Naive thymus-derived CD4-positive, alpha-beta T cell (primary cell): ENCODE results near the gene CDH12. TPM values are rescaled to one million over a fixed set of nuclear protein-coding genes. Genes with fewer than 3 reads are reported as not detected.
"Not testable (repeated sequence)": the region's sequence is repeated elsewhere in the genome, so short reads cannot be mapped to it uniquely, and the experiment has no call there.

Experiments used
- ATAC-seq: fragments of 150-1000 bp; cut with Tn5 transposase; 2 replicates; pipeline ENCODE4 v1.10.0; 2021; ENCODE audit warnings: mild to moderate bottlenecking, moderate library complexity
- CTCF ChIA-PET: fragments of 350-600 bp; sonication (Branson Sonifier 250); formaldehyde crosslinking; loops from one replicate; lab custom pipeline; 2021; ENCODE audit warnings: antibody characterized with exemption; lab: Charles Lee
- POLR2A ChIA-PET: fragments of 350-600 bp; sonication (Branson Sonifier 250); formaldehyde crosslinking; loops from one replicate; lab custom pipeline; 2021; ENCODE audit warnings: antibody characterized with exemption, inconsistent platforms; lab: Charles Lee
- DNase-seq, 9 donors: peaks; one replicate each; pipeline versions ENCODE4 v3.0.0 to v3.0.0-alpha.2; 2020 to 2022; ENCODE audit warnings: mixed read lengths in 1 of 9
- H3K27ac ChIP-seq: one replicate; pipeline ENCODE4 v1.7.0; 2013; ENCODE audit warnings: mild to moderate bottlenecking, low read depth, low read length, moderate library complexity
- H3K27me3 ChIP-seq, 2 donors: one replicate each; pipeline ENCODE4 v1.7.0; 2013; ENCODE audit warnings: low read length in 2 of 2, mild to moderate bottlenecking in 2 of 2, moderate library complexity in 2 of 2; ENCODE audit not compliant: control insufficient read depth in 2 of 2, insufficient read depth in 2 of 2
- H3K36me3 ChIP-seq, 3 experiments: 1 replicate in 2 of 3; 2 replicates in 1 of 3; pipeline ENCODE4 v1.7.0; 2013; ENCODE audit warnings: low read length in 3 of 3, mild to moderate bottlenecking in 3 of 3, moderate library complexity in 1 of 3; ENCODE audit not compliant: insufficient read depth in 3 of 3, control insufficient read depth in 2 of 3
- H3K4me1 ChIP-seq, 2 donors: one replicate each; pipeline ENCODE4 v1.7.0; 2013; ENCODE audit warnings: low read length in 2 of 2, mild to moderate bottlenecking in 2 of 2, moderate library complexity in 1 of 2; ENCODE audit not compliant: control insufficient read depth in 2 of 2, insufficient read depth in 2 of 2
- H3K4me3 ChIP-seq: 2 replicates; pipeline ENCODE4 v1.7.0; 2013; ENCODE audit warnings: mild to moderate bottlenecking, low read length
- H3K9me3 ChIP-seq, 3 experiments: 1 replicate in 2 of 3; 2 replicates in 1 of 3; pipeline ENCODE4 v1.7.0; 2013; ENCODE audit warnings: low read length in 3 of 3; ENCODE audit not compliant: control insufficient read depth in 2 of 3
- H3K27ac Mint-ChIP-seq, 9 donors: one replicate each; pipeline ENCODE4 v1.8.0; 2020 to 2022; ENCODE audit warnings: mixed read lengths in 9 of 9, mild to moderate bottlenecking in 8 of 9, moderate library complexity in 5 of 9, inconsistent platforms in 2 of 9
- H3K27me3 Mint-ChIP-seq, 5 donors: one replicate each; pipeline ENCODE4 v1.8.0; 2021 to 2022; ENCODE audit warnings: mixed read lengths in 5 of 5, mild to moderate bottlenecking in 1 of 5
- H3K36me3 Mint-ChIP-seq, 5 donors: one replicate each; pipeline ENCODE4 v1.8.0; 2020 to 2022; ENCODE audit warnings: mixed read lengths in 5 of 5, mild to moderate bottlenecking in 3 of 5, inconsistent platforms in 1 of 5
- H3K4me1 Mint-ChIP-seq, 7 donors: one replicate each; pipeline ENCODE4 v1.8.0; 2020 to 2022; ENCODE audit warnings: mixed read lengths in 7 of 7, mild to moderate bottlenecking in 3 of 7, inconsistent platforms in 1 of 7
- H3K4me3 Mint-ChIP-seq, 10 donors: one replicate each; pipeline ENCODE4 v1.8.0; 2020 to 2022; ENCODE audit warnings: mild to moderate bottlenecking in 10 of 10, mixed read lengths in 10 of 10, moderate library complexity in 6 of 10, inconsistent platforms in 2 of 10
- H3K9me3 Mint-ChIP-seq, 11 donors: one replicate each; pipeline ENCODE4 v1.8.0; 2020 to 2022; ENCODE audit warnings: mixed read lengths in 11 of 11, mild to moderate bottlenecking in 4 of 11, inconsistent platforms in 1 of 11, moderate library complexity in 1 of 11
- intact Hi-C, 2 donors: fragments of 100-400 bp; cut with micrococcal nuclease; formaldehyde crosslinking; loops; one replicate each; pipeline ENCODE4 v1.15.1; 2023
- polyA plus RNA-seq, 2 donors: library from polyadenylated mRNA; unstranded; fragments of 300-500 nt; fragmentation: Illumina TruSeq; gene quantifications; one replicate each; pipeline ENCODE4 v1.2.3, GENCODE V29; 2021
- total RNA-seq, 6 experiments: library from RNA in 5 of 6; stranded (reverse) in 5 of 6; gene quantifications; 1 replicate in 5 of 6; 2 replicates in 1 of 6; pipeline ENCODE4 v1.2.3 and lab custom pipeline; 2021 to 2026

CDH12 gene
- total and polyA plus RNA-seq, 7 experiments from 2014 or later: not detected

- H3K4me3 ChIP-seq, H3K27me3 Mint-ChIP-seq, H3K36me3 ChIP-seq, POLR2A ChIA-PET, CTCF ChIA-PET, ATAC-seq, DNase-seq, H3K27ac ChIP-seq, H3K27ac Mint-ChIP-seq, intact Hi-C loops, H3K4me3 Mint-ChIP-seq, H3K4me1 Mint-ChIP-seq, H3K36me3 Mint-ChIP-seq, H3K9me3 ChIP-seq, H3K4me1 ChIP-seq, H3K27me3 ChIP-seq: not testable (repeated sequence)
- peaks cover 0 to 16% (median 3%) of the 10 kb centered on the region in 11 donors for H3K9me3 Mint-ChIP-seq
Observed at GRCh38 chr5:22012893-22013292, 840.3 kb downstream of the CDH12 start.

GRCh38 chr5:22010808-22011207 is 842.3 kb downstream of the CDH12 start:
- ATAC-seq, H3K4me1 ChIP-seq, H3K36me3 Mint-ChIP-seq, H3K9me3 ChIP-seq, H3K4me1 Mint-ChIP-seq, CTCF ChIA-PET, H3K27ac Mint-ChIP-seq, H3K4me3 ChIP-seq, H3K36me3 ChIP-seq, intact Hi-C loops, H3K9me3 Mint-ChIP-seq, H3K27me3 ChIP-seq, H3K27ac ChIP-seq, H3K27me3 Mint-ChIP-seq, H3K4me3 Mint-ChIP-seq, POLR2A ChIA-PET, DNase-seq: not testable (repeated sequence)

- H3K36me3 Mint-ChIP-seq, DNase-seq, CTCF ChIA-PET, H3K4me3 ChIP-seq, H3K27me3 ChIP-seq, H3K4me1 Mint-ChIP-seq, H3K27me3 Mint-ChIP-seq, H3K4me1 ChIP-seq, H3K9me3 ChIP-seq, H3K27ac Mint-ChIP-seq, H3K36me3 ChIP-seq, intact Hi-C loops, POLR2A ChIA-PET, H3K27ac ChIP-seq, ATAC-seq, H3K9me3 Mint-ChIP-seq: not testable (repeated sequence)
- H3K4me3 Mint-ChIP-seq: peak overlapping the region in 1 of 10 donors; percentile 17
Observed at GRCh38 chr5:22001097-22001496, 852.0 kb downstream of the CDH12 start.

GRCh38 chr5:21985799-21986198 is 867.3 kb downstream of the CDH12 start:
- intact Hi-C loops, H3K9me3 ChIP-seq, H3K36me3 ChIP-seq, H3K4me1 ChIP-seq, DNase-seq, CTCF ChIA-PET, H3K27me3 ChIP-seq, H3K27ac Mint-ChIP-seq, H3K4me1 Mint-ChIP-seq, H3K27me3 Mint-ChIP-seq, H3K27ac ChIP-seq, H3K9me3 Mint-ChIP-seq, POLR2A ChIA-PET, H3K36me3 Mint-ChIP-seq, ATAC-seq, H3K4me3 ChIP-seq, H3K4me3 Mint-ChIP-seq: not testable (repeated sequence)

GRCh38 chr5:21951571-21951970 is 901.6 kb downstream of the CDH12 start:
- CTCF ChIA-PET, H3K27ac ChIP-seq, H3K27me3 Mint-ChIP-seq, H3K4me1 ChIP-seq, ATAC-seq, H3K36me3 ChIP-seq, H3K4me3 ChIP-seq, POLR2A ChIA-PET, H3K9me3 Mint-ChIP-seq, H3K36me3 Mint-ChIP-seq, H3K27ac Mint-ChIP-seq, DNase-seq, intact Hi-C loops, H3K9me3 ChIP-seq, H3K27me3 ChIP-seq, H3K4me3 Mint-ChIP-seq, H3K4me1 Mint-ChIP-seq: not testable (repeated sequence)

GRCh38 chr5:21931116-21931515 is 922.0 kb downstream of the CDH12 start:
- Mint-ChIP-seq H3K27me3 (no peaks in the 10 kb centered on the region), H3K4me1 (no peaks in the 10 kb centered on the region), H3K4me3 (no peak overlapping the region), H3K9me3 (peaks cover 0 to 37% (median 12%) of the 10 kb centered on the region in 11 donors), H3K27ac (no peak overlapping the region), H3K36me3 (peaks cover 0 to 4% (median 0%) of the 10 kb centered on the region in 5 donors)
- Histone ChIP-seq H3K27me3 (no peaks in the 10 kb centered on the region), H3K9me3 (no peaks in the 10 kb centered on the region), H3K36me3 (no peaks in the 10 kb centered on the region), H3K4me3 (no peak overlapping the region), H3K27ac (no peak overlapping the region), H3K4me1 (no peaks in the 10 kb centered on the region)
- ATAC-seq: no peak
- CTCF ChIA-PET: no interaction called here
- DNase-seq: no peak
- intact Hi-C loops: no loop called here
- POLR2A ChIA-PET: no interaction called here

GRCh38 chr5:21919414-21920022 is 933.6 kb downstream of the CDH12 start:
- Mint-ChIP-seq H3K27me3 (no peaks in the 10 kb centered on the region), H3K36me3 (no peaks in the 10 kb centered on the region)
- intact Hi-C loops: no loop called here

More at GRCh38 chr5:21919414-21920022, 933.6 kb downstream of the CDH12 start:
- Mint-ChIP-seq H3K9me3 (peaks cover 0 to 17% (median 2%) of the 10 kb centered on the region in 11 donors), H3K27ac (no peak overlapping the region), H3K4me1 (peaks cover 0 to 2% (median 0%) of the 10 kb centered on the region in 7 donors), H3K4me3 (no peak overlapping the region)
- Histone ChIP-seq H3K4me1 (no peaks in the 10 kb centered on the region), H3K4me3 (no peak overlapping the region), H3K9me3 (no peaks in the 10 kb centered on the region), H3K27me3 (no peaks in the 10 kb centered on the region), H3K27ac (no peak overlapping the region), H3K36me3 (no peaks in the 10 kb centered on the region)
- no peak for ATAC-seq
- ChIA-PET POLR2A (no interaction called here), CTCF (no interaction called here)
- DNase-seq: no peak
